ENCODE measurements around the gene MUC5AC.

DNA sequence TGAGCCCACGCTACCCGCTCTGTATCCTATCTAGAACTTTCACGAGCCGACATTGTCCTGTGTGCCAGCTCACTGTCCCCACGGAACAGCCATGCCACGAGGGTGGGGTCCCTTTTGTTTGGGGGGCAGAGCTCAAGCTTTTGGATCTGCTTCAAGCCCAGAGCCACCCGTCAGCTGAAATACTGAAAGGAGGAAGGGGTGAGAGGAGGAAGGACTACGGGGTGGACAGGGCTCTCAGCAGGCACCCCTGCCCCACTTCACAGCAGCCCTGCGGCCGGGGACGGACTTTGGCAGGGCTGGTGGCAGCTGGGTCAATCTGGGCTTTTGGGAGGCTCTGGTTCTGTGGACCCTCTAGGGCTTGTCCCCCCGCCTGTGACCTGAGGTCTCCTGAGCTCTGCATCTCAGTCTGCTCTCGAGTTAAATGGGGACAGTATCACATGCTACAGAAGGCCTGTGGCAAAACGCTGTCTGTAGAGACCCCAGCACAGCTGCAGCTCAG lies 30.0 kb upstream of the MUC5AC start:
- TF ChIP-seq, protein P1, sequence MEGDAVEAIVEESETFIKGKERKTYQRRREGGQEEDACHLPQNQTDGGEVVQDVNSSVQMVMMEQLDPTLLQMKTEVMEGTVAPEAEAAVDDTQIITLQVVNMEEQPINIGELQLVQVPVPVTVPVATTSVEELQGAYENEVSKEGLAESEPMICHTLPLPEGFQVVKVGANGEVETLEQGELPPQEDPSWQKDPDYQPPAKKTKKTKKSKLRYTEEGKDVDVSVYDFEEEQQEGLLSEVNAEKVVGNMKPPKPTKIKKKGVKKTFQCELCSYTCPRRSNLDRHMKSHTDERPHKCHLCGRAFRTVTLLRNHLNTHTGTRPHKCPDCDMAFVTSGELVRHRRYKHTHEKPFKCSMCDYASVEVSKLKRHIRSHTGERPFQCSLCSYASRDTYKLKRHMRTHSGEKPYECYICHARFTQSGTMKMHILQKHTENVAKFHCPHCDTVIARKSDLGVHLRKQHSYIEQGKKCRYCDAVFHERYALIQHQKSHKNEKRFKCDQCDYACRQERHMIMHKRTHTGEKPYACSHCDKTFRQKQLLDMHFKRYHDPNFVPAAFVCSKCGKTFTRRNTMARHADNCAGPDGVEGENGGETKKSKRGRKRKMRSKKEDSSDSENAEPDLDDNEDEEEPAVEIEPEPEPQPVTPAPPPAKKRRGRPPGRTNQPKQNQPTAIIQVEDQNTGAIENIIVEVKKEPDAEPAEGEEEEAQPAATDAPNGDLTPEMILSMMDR (IDR thresholded peaks at IDR 0.05): no peak
- no peak for TF ChIP-seq POLR2A (IDR thresholded peaks at IDR 0.05)
